GM19455 (cell line): ENCODE measurements around the gene CCDC82.

ENCODE experiments used
- ATAC-seq: cut with Tn5 transposase; IDR thresholded peaks from one replicate; pipeline ENCODE4 v1.9.1; 2021; ENCODE audit not compliant: unreplicated experiment

The CCDC82 gene

GRCh38 chr11:96365493-96365892 lies 24.2 kb downstream of the CCDC82 start:
- no peak for ATAC-seq

DNA sequence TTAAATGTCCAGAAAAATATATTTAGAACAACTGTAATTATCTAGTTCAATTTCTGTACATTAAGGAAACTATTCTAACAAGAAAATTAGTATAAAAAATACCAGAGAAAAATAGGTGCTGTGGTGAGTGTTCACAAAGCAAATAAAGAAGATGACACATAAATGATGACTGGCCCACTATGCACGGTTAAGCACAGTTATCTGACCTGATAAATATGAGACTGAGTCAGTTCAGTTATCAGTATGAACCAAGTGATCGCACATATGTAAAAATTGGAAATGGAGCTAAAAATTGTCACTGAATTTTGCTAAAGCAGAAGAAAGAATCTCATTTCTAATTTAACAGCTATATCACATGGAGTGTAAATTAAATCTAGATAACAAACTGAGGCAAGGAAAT lies 27.9 kb downstream of the CCDC82 start:
- no peak for ATAC-seq

- ATAC-seq, result no peak
Measured at GRCh38 chr11:96358321-96358720, 31.4 kb downstream of the CCDC82 start.

GRCh38 chr11:96357794-96358193 lies 31.9 kb downstream of the CCDC82 start:
- ATAC-seq, result no peak

GRCh38 chr11:96356848-96357247 lies 32.9 kb downstream of the CCDC82 start:
- no peak for ATAC-seq

- ATAC-seq, result peak; percentile 81
Measured at GRCh38 chr11:96342961-96343711, 46.6 kb downstream of the CCDC82 start, which contains the start of gene MAML2. TSS of gene MAML2 (minus strand) at chr11:96343195. CDS start at chr11:96341895, 1,300 bp downstream.

- ATAC-seq, result no peak
Measured at GRCh38 chr11:96342014-96342960, 47.4 kb downstream of the CCDC82 start.

GRCh38 chr11:96341211-96342013 lies 48.3 kb downstream of the CCDC82 start:
- ATAC-seq, result peak; percentile 26

GRCh38 chr11:96340555-96340885 lies 49.2 kb downstream of the CCDC82 start:
- ATAC-seq, result no peak

- no peak for ATAC-seq
Measured at GRCh38 chr11:96339706-96340554, 49.8 kb downstream of the CCDC82 start.

DNA sequence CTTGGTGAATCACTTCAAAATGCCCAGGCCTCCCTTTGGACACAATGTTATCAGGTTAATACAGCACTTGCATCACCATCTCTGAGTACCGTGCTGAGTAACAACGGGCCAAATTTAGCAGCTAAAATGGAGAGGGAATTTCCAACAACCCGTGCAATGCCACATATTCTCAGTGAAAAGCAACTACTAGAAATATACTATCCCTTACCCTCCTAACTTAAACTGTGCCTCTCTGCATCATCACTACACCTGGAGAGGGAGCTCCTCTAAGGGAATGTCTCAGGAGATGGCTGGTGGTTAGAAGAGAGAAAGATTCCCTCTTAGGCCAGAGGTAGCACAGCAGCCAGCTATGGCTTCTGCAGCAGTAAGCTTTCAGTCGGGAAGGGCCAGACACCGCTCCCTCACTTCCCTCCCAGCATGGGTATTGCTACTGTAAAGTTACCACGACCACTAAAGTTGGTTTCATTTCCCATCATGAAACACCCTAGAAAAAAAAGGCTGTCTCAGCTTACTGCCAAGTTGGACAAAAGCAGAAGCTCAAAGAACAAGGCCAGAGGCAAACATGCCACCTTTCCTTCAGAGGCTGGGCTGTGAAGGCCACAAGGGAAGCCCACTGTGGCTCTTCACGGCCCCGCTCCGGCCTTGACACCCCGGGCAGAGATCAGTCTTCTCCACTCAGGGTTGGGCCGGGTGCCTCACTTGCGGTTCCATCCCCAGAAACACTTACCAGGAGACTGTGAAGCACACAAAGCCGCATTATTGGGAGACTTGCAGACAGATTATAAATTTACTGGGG lies 50.6 kb downstream of the CCDC82 start:
- ATAC-seq, result peak; percentile 37

- ATAC-seq, result peak; percentile 27
Measured at GRCh38 chr11:96337541-96338431, 51.9 kb downstream of the CCDC82 start.

GRCh38 chr11:96335388-96335787 lies 54.3 kb downstream of the CCDC82 start:
- ATAC-seq, result no peak

DNA sequence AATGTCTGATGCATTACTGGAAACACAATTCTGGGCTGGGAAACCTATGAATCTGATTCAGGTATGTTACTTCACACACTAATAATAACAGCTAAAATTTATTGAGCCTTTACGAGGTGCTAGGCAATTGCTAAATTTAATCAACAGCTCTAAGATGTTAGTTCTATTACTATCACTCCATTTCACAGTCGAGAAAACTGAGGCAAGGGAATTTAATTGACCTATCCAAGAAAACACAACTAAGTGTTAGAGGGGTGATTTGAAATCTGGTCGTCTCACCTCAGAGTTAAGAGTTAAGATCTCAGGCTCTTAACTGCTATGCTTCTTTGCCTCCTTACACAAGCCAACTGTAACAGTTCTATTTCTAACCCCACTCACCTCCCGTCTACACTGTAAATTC lies 55.5 kb downstream of the CCDC82 start:
- ATAC-seq, result no peak

DNA sequence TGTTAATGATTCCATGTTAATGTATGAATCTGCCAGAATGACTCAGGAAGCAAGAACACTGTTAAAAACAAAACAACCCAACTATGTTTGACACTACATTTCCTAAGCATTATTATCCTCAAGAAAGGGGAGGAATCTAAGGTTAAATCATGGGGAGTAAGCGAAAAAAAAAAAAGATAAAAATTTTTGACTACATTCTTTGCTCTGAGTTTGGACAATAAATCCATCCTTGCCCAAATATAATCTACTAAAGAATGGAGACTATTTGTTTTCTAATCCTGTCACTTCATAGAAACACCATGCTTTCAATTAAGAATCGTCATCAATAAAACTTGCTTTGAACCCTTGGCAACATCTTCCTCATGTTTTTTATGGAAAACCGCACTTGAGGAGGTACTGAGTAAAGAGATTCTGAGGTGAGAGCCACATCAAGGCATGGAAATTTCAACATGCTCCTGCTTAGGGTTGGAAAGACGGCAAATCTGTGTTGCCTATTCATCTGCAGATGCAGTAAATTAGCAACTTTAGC lies 56.5 kb downstream of the CCDC82 start:
- ATAC-seq, result no peak

- ATAC-seq, result no peak
Measured at GRCh38 chr11:96332126-96332771, 57.5 kb downstream of the CCDC82 start.

- no peak for ATAC-seq
Measured at GRCh38 chr11:96331699-96332116, 58.0 kb downstream of the CCDC82 start.

DNA sequence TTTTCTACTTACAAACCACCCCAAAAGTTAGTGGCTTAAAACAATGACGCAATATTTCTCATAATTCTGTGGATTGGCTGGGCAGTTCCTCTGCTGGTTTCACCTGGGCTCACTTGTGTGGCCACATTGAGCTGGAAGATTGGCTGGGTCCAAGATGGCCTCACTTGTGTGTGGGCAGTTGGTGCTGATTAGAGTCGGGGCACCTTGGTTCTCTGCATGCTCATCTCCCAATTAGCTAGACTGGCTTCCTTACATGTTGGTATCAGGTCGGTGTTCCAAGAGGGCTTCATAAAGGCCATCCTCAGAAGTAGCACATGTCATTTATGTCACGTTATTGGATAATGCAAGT lies 59.2 kb downstream of the CCDC82 start:
- no peak for ATAC-seq
